CD4-positive, alpha-beta T cell treated with Interleukin-17A for 1 hour (primary cell): ENCODE data around the gene FAM78A.

Experiments
- DNase-seq: peaks from one replicate; pipeline ENCODE4 v3.0.0-alpha.2; 2020

The FAM78A gene

GRCh38 chr9:131302244-131303075 lies 26.1 kb upstream of the FAM78A start:
- no peak for DNase-seq

- no peak for DNase-seq
Measured at GRCh38 chr9:131300444-131300843, 24.1 kb upstream of the FAM78A start.

GRCh38 chr9:131299961-131300347 lies 23.6 kb upstream of the FAM78A start:
- no peak for DNase-seq

- no peak for DNase-seq
Measured at GRCh38 chr9:131299346-131299960, 23.1 kb upstream of the FAM78A start.

- DNase-seq = no peak
Measured at GRCh38 chr9:131298816-131299215, 22.5 kb upstream of the FAM78A start.

- DNase-seq = no peak
Measured at GRCh38 chr9:131298341-131298740, 22.0 kb upstream of the FAM78A start.

GRCh38 chr9:131297903-131298302 lies 21.6 kb upstream of the FAM78A start:
- DNase-seq = no peak

- DNase-seq = no peak
Measured at GRCh38 chr9:131296906-131297500, 20.7 kb upstream of the FAM78A start.

GRCh38 chr9:131296460-131296859 lies 20.1 kb upstream of the FAM78A start:
- no peak for DNase-seq

- no peak for DNase-seq
Measured at GRCh38 chr9:131292937-131293336, 16.6 kb upstream of the FAM78A start.

GRCh38 chr9:131291795-131292315 lies 15.5 kb upstream of the FAM78A start:
- no peak for DNase-seq

GRCh38 chr9:131290767-131291370 lies 14.6 kb upstream of the FAM78A start:
- DNase-seq = no peak

- no peak for DNase-seq
Measured at GRCh38 chr9:131290036-131290766, 13.9 kb upstream of the FAM78A start.

GRCh38 chr9:131289301-131290035 lies 13.2 kb upstream of the FAM78A start, which contains the start of gene PLPP7:
Gene PLPP7 (plus strand): TSS chr9:131289723. CDS start chr9:131289998, 275 bp downstream.
- no peak for DNase-seq

GRCh38 chr9:131288217-131288616 lies 11.9 kb upstream of the FAM78A start:
- DNase-seq = no peak

GRCh38 chr9:131287359-131287758 lies 11.0 kb upstream of the FAM78A start:
- no peak for DNase-seq

- no peak for DNase-seq
Measured at GRCh38 chr9:131284856-131285255, 8.5 kb upstream of the FAM78A start.

- no peak for DNase-seq
Measured at GRCh38 chr9:131282688-131283422, 6.5 kb upstream of the FAM78A start.

GRCh38 chr9:131282175-131282574 lies 5.9 kb upstream of the FAM78A start:
- DNase-seq = no peak

- DNase-seq = no peak
Measured at GRCh38 chr9:131281119-131281965, 5.0 kb upstream of the FAM78A start.
